22Rv1 (cell line): ENCODE results near the gene KRTAP4-3.
"Not testable (repeated sequence)": the region's sequence is repeated elsewhere in the genome, so short reads cannot be mapped to it uniquely, and the experiment has no call there.

Experiments used
- CTCF ChIP-seq: fragments of 450-650 bp; IDR thresholded peaks from 2 replicates; pipeline ENCODE4 v1.5.1; 2017; ENCODE audit warnings: mild to moderate bottlenecking
- ZFX ChIP-seq: fragments of 450-650 bp; IDR thresholded peaks from 2 replicates; pipeline ENCODE4 v1.6.1; 2017; ENCODE audit warnings: antibody characterized with exemption, borderline replicate concordance

GRCh38 chr17:41160190-41160589 lies 7.8 kb downstream of the KRTAP4-3 start:
- not testable (repeated sequence) for TF ChIP-seq CTCF, ZFX
